ENCODE measurements around the gene PARD3B.

The PARD3B gene

GRCh38 chr2:205311201-205311600, 765.9 kb downstream of the PARD3B start:
- ChIA-PET CTCF (no interaction called here), POLR2A (no interaction called here)
- DNase-seq (ENCODE audit: extremely low spot score), result no peak
- TF ChIP-seq FOXM1 (IDR thresholded peaks at IDR 0.05; ENCODE audit: borderline replicate concordance) (no peak), ELF4 (IDR thresholded peaks at IDR 0.05) (no peak)

GRCh38 chr2:205321231-205321630, 776.0 kb downstream of the PARD3B start:
- no peak for DNase-seq (ENCODE audit: extremely low spot score)
- ChIA-PET CTCF (no interaction called here), POLR2A (no interaction called here)
- no peak for TF ChIP-seq L3MBTL2 (conservative IDR thresholded peaks at IDR 0.05)
- TF ChIP-seq NFRKB (IDR thresholded peaks at IDR 0.05), result no peak
- no peak for TF ChIP-seq HDGF (IDR thresholded peaks at IDR 0.05; ENCODE audit: borderline replicate concordance)
- no peak for TF ChIP-seq BHLHE40 (IDR thresholded peaks at IDR 0.05; ENCODE audit: borderline replicate concordance)
- TF ChIP-seq SP1 (IDR thresholded peaks at IDR 0.05), result no peak
- no peak for TF ChIP-seq FOXK2 (IDR thresholded peaks at IDR 0.05)
- no peak for TF ChIP-seq PKNOX1 (IDR thresholded peaks at IDR 0.05)

- TF ChIP-seq HDGF (IDR thresholded peaks at IDR 0.05; ENCODE audit: borderline replicate concordance), result no peak
- no peak for TF ChIP-seq SP1 (IDR thresholded peaks at IDR 0.05)
- TF ChIP-seq SUZ12 (IDR thresholded peaks at IDR 0.05), result no peak
- no peak for TF ChIP-seq ARNT (IDR thresholded peaks at IDR 0.05)
- TF ChIP-seq PKNOX1 (IDR thresholded peaks at IDR 0.05), result no peak
- no peak for TF ChIP-seq LEF1 (IDR thresholded peaks at IDR 0.05; ENCODE audit: borderline replicate concordance)
- DNase-seq (ENCODE audit: extremely low spot score), result no peak
- CTCF ChIA-PET, result no interaction called here
- POLR2A ChIA-PET, result no interaction called here
Measured at GRCh38 chr2:205323929-205324328, 778.7 kb downstream of the PARD3B start.

- no peak for DNase-seq (ENCODE audit: extremely low spot score)
- TF ChIP-seq FOXA1 (IDR thresholded peaks at IDR 0.05), result no peak
- no peak for TF ChIP-seq PKNOX1 (IDR thresholded peaks at IDR 0.05)
- TF ChIP-seq ZNF384 (IDR thresholded peaks at IDR 0.05), result no peak
- no peak for TF ChIP-seq CTBP1 (IDR thresholded peaks at IDR 0.05; ENCODE audit: borderline replicate concordance)
- no peak for TF ChIP-seq LEF1 (IDR thresholded peaks at IDR 0.05; ENCODE audit: borderline replicate concordance)
- ChIA-PET CTCF (no interaction called here), POLR2A (no interaction called here)
Measured at GRCh38 chr2:205324355-205324754, 779.1 kb downstream of the PARD3B start.

- ChIA-PET CTCF (no interaction called here), POLR2A (no interaction called here)
- DNase-seq (ENCODE audit: extremely low spot score), result no peak
- TF ChIP-seq NFRKB (IDR thresholded peaks at IDR 0.05), result no peak
- TF ChIP-seq BHLHE40 (IDR thresholded peaks at IDR 0.05; ENCODE audit: borderline replicate concordance), result no peak
- no peak for TF ChIP-seq ELF4 (IDR thresholded peaks at IDR 0.05)
- no peak for TF ChIP-seq CTBP1 (IDR thresholded peaks at IDR 0.05; ENCODE audit: borderline replicate concordance)
- no peak for TF ChIP-seq SP1 (IDR thresholded peaks at IDR 0.05)
- no peak for TF ChIP-seq SUZ12 (IDR thresholded peaks at IDR 0.05)
- TF ChIP-seq FOXA1 (IDR thresholded peaks at IDR 0.05), result no peak
- TF ChIP-seq ARNT (IDR thresholded peaks at IDR 0.05), result no peak
- TF ChIP-seq ZNF384 (IDR thresholded peaks at IDR 0.05), result no peak
- TF ChIP-seq FOXM1 (IDR thresholded peaks at IDR 0.05; ENCODE audit: borderline replicate concordance), result no peak
- TF ChIP-seq TARDBP (IDR thresholded peaks at IDR 0.05), result no peak
- no peak for TF ChIP-seq L3MBTL2 (conservative IDR thresholded peaks at IDR 0.05)
- TF ChIP-seq HDGF (IDR thresholded peaks at IDR 0.05; ENCODE audit: borderline replicate concordance), result no peak
Measured at GRCh38 chr2:205333351-205333750, 788.1 kb downstream of the PARD3B start.

- TF ChIP-seq LEF1 (IDR thresholded peaks at IDR 0.05; ENCODE audit: borderline replicate concordance), result no peak
- TF ChIP-seq CTBP1 (IDR thresholded peaks at IDR 0.05; ENCODE audit: borderline replicate concordance), result no peak
- no peak for TF ChIP-seq ZNF384 (IDR thresholded peaks at IDR 0.05)
- TF ChIP-seq FOXK2 (IDR thresholded peaks at IDR 0.05), result no peak
- TF ChIP-seq L3MBTL2 (conservative IDR thresholded peaks at IDR 0.05), result no peak
- TF ChIP-seq HDGF (IDR thresholded peaks at IDR 0.05; ENCODE audit: borderline replicate concordance), result no peak
- TF ChIP-seq FOXA1 (IDR thresholded peaks at IDR 0.05), result no peak
- TF ChIP-seq TARDBP (IDR thresholded peaks at IDR 0.05), result no peak
- POLR2A ChIA-PET, result no interaction called here
- CTCF ChIA-PET, result no interaction called here
- DNase-seq (ENCODE audit: extremely low spot score), result no peak
Measured at GRCh38 chr2:205337274-205337673, 792.0 kb downstream of the PARD3B start.

GRCh38 chr2:205338156-205338555, 792.9 kb downstream of the PARD3B start:
- ChIA-PET CTCF (no interaction called here), POLR2A (no interaction called here)
- TF ChIP-seq L3MBTL2 (conservative IDR thresholded peaks at IDR 0.05) (no peak), BHLHE40 (IDR thresholded peaks at IDR 0.05; ENCODE audit: borderline replicate concordance) (no peak), NFRKB (IDR thresholded peaks at IDR 0.05) (no peak), LEF1 (IDR thresholded peaks at IDR 0.05; ENCODE audit: borderline replicate concordance) (no peak), TARDBP (IDR thresholded peaks at IDR 0.05) (no peak), SUZ12 (IDR thresholded peaks at IDR 0.05) (no peak)
- DNase-seq (ENCODE audit: extremely low spot score), result no peak

GRCh38 chr2:205343103-205343502, 797.8 kb downstream of the PARD3B start:
- POLR2A ChIA-PET, result no interaction called here
- CTCF ChIA-PET, result no interaction called here
- no peak for DNase-seq (ENCODE audit: extremely low spot score)
- TF ChIP-seq TARDBP (IDR thresholded peaks at IDR 0.05) (no peak), NFRKB (IDR thresholded peaks at IDR 0.05) (no peak), FOXA1 (IDR thresholded peaks at IDR 0.05) (no peak), HDGF (IDR thresholded peaks at IDR 0.05; ENCODE audit: borderline replicate concordance) (no peak), BHLHE40 (IDR thresholded peaks at IDR 0.05; ENCODE audit: borderline replicate concordance) (no peak), ZNF384 (IDR thresholded peaks at IDR 0.05) (no peak), ARNT (IDR thresholded peaks at IDR 0.05) (no peak), PKNOX1 (IDR thresholded peaks at IDR 0.05) (no peak), FOXK2 (IDR thresholded peaks at IDR 0.05) (no peak), LEF1 (IDR thresholded peaks at IDR 0.05; ENCODE audit: borderline replicate concordance) (no peak), SUZ12 (IDR thresholded peaks at IDR 0.05) (no peak), L3MBTL2 (conservative IDR thresholded peaks at IDR 0.05) (no peak), SP1 (IDR thresholded peaks at IDR 0.05) (no peak), ELF4 (IDR thresholded peaks at IDR 0.05) (no peak), FOXM1 (IDR thresholded peaks at IDR 0.05; ENCODE audit: borderline replicate concordance) (no peak), CTBP1 (IDR thresholded peaks at IDR 0.05; ENCODE audit: borderline replicate concordance) (no peak)
